CD4-positive, alpha-beta memory T cell (primary cell): Measurements from ENCODE around the gene RASA3. TPM values are rescaled to one million over a fixed set of nuclear protein-coding genes. Genes with fewer than 3 reads are reported as not detected.
A peak's percentile ranks its signal among the peaks of the same experiment; 100 is the strongest.

Experiments used
- CTCF ChIA-PET: fragments of 350-600 bp; sonication (Branson Sonifier 250); formaldehyde crosslinking; loops from one replicate; lab custom pipeline; 2021; ENCODE audit warnings: inconsistent platforms; ENCODE audit not compliant: partially characterized antibody; lab: Charles Lee
- POLR2A ChIA-PET: fragments of 350-600 bp; sonication (Branson Sonifier 250); formaldehyde crosslinking; loops from one replicate; lab custom pipeline; 2021; ENCODE audit not compliant: partially characterized antibody; lab: Charles Lee
- DNase-seq, 5 donors: peaks; one replicate each; pipeline versions ENCODE4 v3.0.0 to v3.0.0-alpha.2; 2020 to 2022; ENCODE audit warnings: mixed read lengths in 1 of 5
- H3K27ac ChIP-seq: one replicate; pipeline ENCODE4 v1.7.0; 2013; ENCODE audit warnings: low read depth, low read length
- H3K27me3 ChIP-seq: 2 replicates; pipeline ENCODE4 v1.7.0; 2013; ENCODE audit warnings: mild to moderate bottlenecking, low read length, moderate library complexity; ENCODE audit not compliant: insufficient read depth
- H3K36me3 ChIP-seq: 2 replicates; pipeline ENCODE4 v1.7.0; 2013; ENCODE audit warnings: mild to moderate bottlenecking, low read length, moderate library complexity; ENCODE audit not compliant: insufficient read depth
- H3K4me1 ChIP-seq: 2 replicates; pipeline ENCODE4 v1.7.0; 2013; ENCODE audit warnings: mild to moderate bottlenecking, low read length, moderate library complexity; ENCODE audit not compliant: insufficient read depth
- H3K4me3 ChIP-seq, 2 donors: one replicate each; pipeline ENCODE4 v1.7.0; 2013; ENCODE audit warnings: low read length in 2 of 2, mild to moderate bottlenecking in 1 of 2
- H3K9me3 ChIP-seq, 2 donors: one replicate each; pipeline ENCODE4 v1.7.0; 2013; ENCODE audit warnings: low read length in 2 of 2, control low read depth in 1 of 2; ENCODE audit not compliant: control insufficient read depth in 1 of 2
- H3K27ac Mint-ChIP-seq, 7 donors: one replicate each; pipeline ENCODE4 v1.8.0; 2020 to 2021; ENCODE audit warnings: mixed read lengths in 7 of 7, mild to moderate bottlenecking in 6 of 7, inconsistent platforms in 3 of 7, moderate library complexity in 3 of 7
- H3K27me3 Mint-ChIP-seq, 2 donors: one replicate each; pipeline ENCODE4 v1.8.0; 2020 to 2021; ENCODE audit warnings: mixed read lengths in 2 of 2
- H3K36me3 Mint-ChIP-seq, 2 donors: one replicate each; pipeline ENCODE4 v1.8.0; 2020 to 2021; ENCODE audit warnings: mixed read lengths in 2 of 2, inconsistent platforms in 1 of 2, mild to moderate bottlenecking in 1 of 2
- H3K4me1 Mint-ChIP-seq, 4 donors: one replicate each; pipeline ENCODE4 v1.8.0; 2020 to 2021; ENCODE audit warnings: mixed read lengths in 4 of 4, mild to moderate bottlenecking in 1 of 4
- H3K4me3 Mint-ChIP-seq, 8 donors: one replicate each; pipeline ENCODE4 v1.8.0; 2020 to 2021; ENCODE audit warnings: mixed read lengths in 8 of 8, mild to moderate bottlenecking in 7 of 8, moderate library complexity in 6 of 8, inconsistent platforms in 3 of 8
- H3K9me3 Mint-ChIP-seq, 8 donors: one replicate each; pipeline ENCODE4 v1.8.0; 2020 to 2021; ENCODE audit warnings: mixed read lengths in 8 of 8, mild to moderate bottlenecking in 5 of 8, inconsistent platforms in 3 of 8, moderate library complexity in 1 of 8
- intact Hi-C: fragments of 100-400 bp; cut with micrococcal nuclease; formaldehyde crosslinking; loops from one replicate; pipeline ENCODE4 v1.15.1; 2023
- polyA plus RNA-seq, 2 donors: library from polyadenylated mRNA; unstranded; fragments of 300-500 nt; fragmentation: Illumina TruSeq; gene quantifications; one replicate each; pipeline ENCODE4 v1.2.3, GENCODE V29; 2021
- total RNA-seq, 2 experiments: library from RNA; stranded (reverse); gene quantifications; one replicate each; pipeline ENCODE4 v1.2.3, GENCODE V29; 2021

The RASA3 gene
- total and polyA plus RNA-seq, 4 experiments from 2014 or later: 65.5 to 174 (median 156) TPM

GRCh38 chr13:113946409-113947181, 185.8 kb downstream of the RASA3 start:
- ChIA-PET CTCF (interaction anchor here (1.2 kb wide), 1 partner anchor 279 kb away, joined by 3 read pairs; no protein-coding TSS in a partner anchor), POLR2A (no interaction called here)
- H3K9me3 ChIP-seq: no peaks in the 10 kb centered on the region
- no peak overlapping the region for H3K27ac ChIP-seq
- intact Hi-C loops: no loop called here
- Mint-ChIP-seq H3K27me3 (no peaks in the 10 kb centered on the region), H3K36me3 (peaks cover 0 to 5% of the 10 kb centered on the region in 2 donors), H3K9me3 (peaks cover 0 to 7% (median 0%) of the 10 kb centered on the region in 8 donors), H3K27ac (peak overlapping the region in 2 of 7 donors; percentile 65 to 68), H3K4me3 (no peak overlapping the region), H3K4me1 (peaks cover 0 to 10% (median 5%) of the 10 kb centered on the region in 4 donors)
- H3K36me3 ChIP-seq: peaks cover 6% of the 10 kb centered on the region
- no peaks in the 10 kb centered on the region for H3K4me1 ChIP-seq
- H3K27me3 ChIP-seq: no peaks in the 10 kb centered on the region
- no peak overlapping the region for H3K4me3 ChIP-seq
- no peak for DNase-seq

GRCh38 chr13:113945857-113946408, 186.5 kb downstream of the RASA3 start:
- Histone ChIP-seq H3K4me3 (no peak overlapping the region), H3K36me3 (peaks cover 6% of the 10 kb centered on the region), H3K27me3 (no peaks in the 10 kb centered on the region), H3K27ac (no peak overlapping the region), H3K4me1 (no peaks in the 10 kb centered on the region), H3K9me3 (no peaks in the 10 kb centered on the region)
- Mint-ChIP-seq H3K4me1 (peaks cover 0 to 10% (median 5%) of the 10 kb centered on the region in 4 donors), H3K9me3 (peaks cover 0 to 6% (median 0%) of the 10 kb centered on the region in 8 donors), H3K27ac (peak overlapping the region in 2 of 7 donors; percentile 47 to 86), H3K36me3 (peaks cover 0 to 5% of the 10 kb centered on the region in 2 donors), H3K27me3 (no peaks in the 10 kb centered on the region), H3K4me3 (no peak overlapping the region)
- intact Hi-C loops: no loop called here
- DNase-seq: no peak
- CTCF ChIA-PET: interaction anchor here (1.2 kb wide), 1 partner anchor 280 kb away, joined by 3 read pairs; no protein-coding TSS in a partner anchor
- POLR2A ChIA-PET: no interaction called here

GRCh38 chr13:113943821-113944565, 188.4 kb downstream of the RASA3 start:
- DNase-seq: no peak
- Histone ChIP-seq H3K4me1 (no peaks in the 10 kb centered on the region), H3K9me3 (no peaks in the 10 kb centered on the region), H3K4me3 (no peak overlapping the region), H3K27me3 (no peaks in the 10 kb centered on the region), H3K27ac (no peak overlapping the region), H3K36me3 (peaks cover 3% of the 10 kb centered on the region)
- intact Hi-C loops: no loop called here
- Mint-ChIP-seq H3K4me3 (no peak overlapping the region), H3K27ac (peak overlapping the region in 1 of 7 donors; percentile 41), H3K36me3 (peaks cover 0 to 3% of the 10 kb centered on the region in 2 donors), H3K27me3 (no peaks in the 10 kb centered on the region), H3K9me3 (peaks cover 0 to 3% (median 0%) of the 10 kb centered on the region in 8 donors), H3K4me1 (peaks cover 0 to 6% (median 3%) of the 10 kb centered on the region in 4 donors)
- ChIA-PET CTCF (no interaction called here), POLR2A (no interaction called here)

GRCh38 chr13:113942591-113943103, 189.8 kb downstream of the RASA3 start:
- H3K9me3 Mint-ChIP-seq: peaks cover 0 to 2% (median 0%) of the 10 kb centered on the region in 8 donors
- H3K27me3 ChIP-seq: no peaks in the 10 kb centered on the region
- H3K36me3 Mint-ChIP-seq: peaks cover 0 to 2% of the 10 kb centered on the region in 2 donors
- no peak for DNase-seq
- peaks cover 3% of the 10 kb centered on the region for H3K36me3 ChIP-seq
- H3K4me1 ChIP-seq: no peaks in the 10 kb centered on the region
- H3K4me3 ChIP-seq: no peak overlapping the region
- intact Hi-C loops: no loop called here
- no peaks in the 10 kb centered on the region for H3K4me1 Mint-ChIP-seq
- H3K27me3 Mint-ChIP-seq: no peaks in the 10 kb centered on the region
- ChIA-PET CTCF (no interaction called here), POLR2A (no interaction called here)
- H3K27ac Mint-ChIP-seq: peak overlapping the region in 2 of 7 donors; percentile 35 to 47
- no peak overlapping the region for H3K4me3 Mint-ChIP-seq
- H3K27ac ChIP-seq: no peak overlapping the region
- H3K9me3 ChIP-seq: no peaks in the 10 kb centered on the region

- peaks cover 0 to 2% of the 10 kb centered on the region in 2 donors for H3K36me3 Mint-ChIP-seq
- POLR2A ChIA-PET: no interaction called here
- CTCF ChIA-PET: no interaction called here
- H3K4me1 Mint-ChIP-seq: no peaks in the 10 kb centered on the region
- H3K27ac Mint-ChIP-seq: peak overlapping the region in 2 of 7 donors; percentile 35 to 61
- no peak overlapping the region for H3K4me3 Mint-ChIP-seq
- peaks cover 0 to 3% (median 0%) of the 10 kb centered on the region in 8 donors for H3K9me3 Mint-ChIP-seq
- H3K4me3 ChIP-seq: no peak overlapping the region
- no peaks in the 10 kb centered on the region for H3K9me3 ChIP-seq
- intact Hi-C loops: no loop called here
- H3K27me3 ChIP-seq: no peaks in the 10 kb centered on the region
- H3K36me3 ChIP-seq: peaks cover 3% of the 10 kb centered on the region
- no peaks in the 10 kb centered on the region for H3K4me1 ChIP-seq
- no peaks in the 10 kb centered on the region for H3K27me3 Mint-ChIP-seq
- H3K27ac ChIP-seq: no peak overlapping the region
- DNase-seq: no peak
These were observed 190.7 kb downstream of the RASA3 start for GRCh38 chr13:113941571-113942191.

GRCh38 chr13:113939944-113940297, 192.5 kb downstream of the RASA3 start:
- Mint-ChIP-seq H3K27me3 (no peaks in the 10 kb centered on the region), H3K4me1 (no peaks in the 10 kb centered on the region), H3K36me3 (peaks cover 0 to 2% of the 10 kb centered on the region in 2 donors), H3K9me3 (peaks cover 0 to 6% (median 0%) of the 10 kb centered on the region in 8 donors), H3K27ac (no peak overlapping the region), H3K4me3 (no peak overlapping the region)
- Histone ChIP-seq H3K27ac (no peak overlapping the region), H3K4me1 (no peaks in the 10 kb centered on the region), H3K4me3 (no peak overlapping the region), H3K27me3 (no peaks in the 10 kb centered on the region), H3K9me3 (no peaks in the 10 kb centered on the region), H3K36me3 (peaks cover 3% of the 10 kb centered on the region)
- DNase-seq: peak in 1 of 5 donors; percentile 38
- intact Hi-C loops: no loop called here
- CTCF ChIA-PET: no interaction called here
- POLR2A ChIA-PET: no interaction called here
